HG03025 (cell line): ENCODE results near the gene GPR171.
"Not testable (repeated sequence)": the region's sequence is repeated elsewhere in the genome, so short reads cannot be mapped to it uniquely, and the experiment has no call there.

Source experiments
- ATAC-seq: cut with Tn5 transposase; IDR thresholded peaks from one replicate; pipeline ENCODE4 v1.9.1; 2021; ENCODE audit warnings: mild to moderate bottlenecking, moderate library complexity; ENCODE audit not compliant: unreplicated experiment, low FRiP score

The GPR171 gene

DNA sequence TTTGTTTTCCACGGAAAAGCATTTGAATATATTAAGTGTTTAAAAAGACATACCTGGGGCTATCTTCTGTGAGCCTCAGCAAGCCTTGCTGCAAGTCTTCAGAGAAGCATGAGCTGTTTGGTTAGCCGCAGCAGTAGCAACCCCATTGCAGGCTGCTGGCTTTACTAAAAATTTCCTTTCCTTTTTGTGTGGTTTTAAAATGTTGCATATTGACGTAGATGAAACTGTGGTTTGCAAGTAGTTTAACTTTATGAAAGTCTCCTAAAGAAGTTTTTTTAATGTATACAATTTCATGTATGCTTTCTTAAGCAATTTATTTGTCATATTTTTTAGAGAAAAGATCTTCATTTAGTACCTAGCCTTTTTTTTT is at the start of gene GPR171:
TSS of gene GPR171 (minus strand) at position 166 of the 370 bp plus-strand sequence. CDS start 3,830 bp downstream, outside the sequence.
- no peak for ATAC-seq

DNA sequence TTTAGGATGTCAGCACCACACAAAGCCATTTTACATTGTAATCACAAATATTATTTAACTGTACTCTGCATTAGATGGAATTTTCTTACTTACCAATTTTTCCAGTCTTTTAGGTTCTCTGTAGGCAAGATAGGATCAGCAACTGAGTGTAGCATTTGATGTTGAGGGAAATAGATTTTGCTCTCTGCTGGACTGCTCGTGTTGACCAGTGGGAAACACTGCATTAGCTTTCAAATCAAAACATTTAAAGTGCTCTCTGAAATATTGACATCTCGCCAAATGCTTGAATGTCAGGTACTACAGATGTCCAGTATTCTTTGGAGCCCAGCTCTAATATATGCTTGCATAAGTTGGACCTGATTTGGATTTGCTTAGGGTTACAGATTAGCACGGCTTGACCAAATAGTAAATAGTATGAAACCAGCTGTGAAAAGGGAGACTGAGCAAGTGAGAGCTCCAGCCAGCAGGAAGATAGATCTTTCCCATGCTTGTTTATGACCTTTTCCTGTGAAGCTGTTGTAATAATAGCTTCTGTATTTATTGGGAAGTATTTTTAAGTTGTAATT is 45.8 kb upstream of the GPR171 start:
- no peak for ATAC-seq

DNA sequence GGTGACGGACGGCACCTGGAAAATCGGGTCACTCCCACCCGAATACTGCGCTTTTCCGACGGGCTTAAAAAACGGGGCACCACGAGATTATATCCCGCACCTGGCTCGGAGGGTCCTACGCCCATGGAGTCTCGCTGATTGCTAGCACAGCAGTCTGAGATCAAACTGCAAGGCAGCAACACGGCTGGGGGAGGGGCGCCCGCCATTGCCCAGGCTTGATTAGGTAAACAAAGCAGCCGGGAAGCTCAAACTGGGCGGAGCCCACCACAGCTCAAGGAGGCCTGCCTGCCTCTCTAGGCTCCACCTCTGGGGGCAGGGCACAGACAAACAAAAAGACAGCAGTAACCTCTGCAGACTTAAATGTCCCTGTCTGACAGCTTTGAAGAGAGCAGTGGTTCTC is 39.0 kb upstream of the GPR171 start:
- ATAC-seq = not testable (repeated sequence)

DNA sequence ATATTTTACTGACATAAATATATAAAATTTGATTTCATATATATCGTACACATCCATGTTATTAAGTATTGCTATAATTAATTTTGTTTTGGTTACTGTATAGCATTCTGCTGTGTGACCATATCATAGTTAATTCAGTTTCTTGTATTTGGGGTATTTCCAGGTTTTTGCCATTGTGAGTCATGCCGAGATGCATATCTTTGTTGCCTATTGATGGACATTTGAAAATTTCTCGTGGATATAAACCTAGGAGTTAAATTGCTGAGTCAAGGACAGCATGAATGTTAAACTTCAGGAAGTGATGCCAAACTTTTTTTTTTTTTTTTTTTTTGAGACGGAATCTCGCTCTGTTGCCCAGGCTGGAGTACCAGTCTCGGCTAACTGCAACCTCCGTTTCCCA is 33.7 kb upstream of the GPR171 start:
- no peak for ATAC-seq

DNA sequence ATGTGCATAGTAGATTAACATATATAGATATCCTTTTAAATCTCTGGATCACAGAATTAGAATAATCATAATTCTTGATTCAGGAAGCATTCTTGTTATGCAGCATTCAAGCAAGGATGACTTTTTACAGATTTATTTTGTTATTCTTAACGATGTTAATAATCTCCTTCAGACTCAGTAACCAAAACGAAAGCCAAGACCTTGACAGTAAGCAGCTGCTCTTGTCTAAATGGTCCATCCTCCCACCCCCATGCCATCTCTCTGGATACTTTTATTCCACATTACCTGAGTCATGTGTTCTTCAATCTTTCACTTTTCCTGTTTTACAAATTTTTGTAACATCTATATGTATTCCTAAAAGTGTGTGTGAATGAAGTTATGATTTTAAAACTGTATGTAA is 33.3 kb upstream of the GPR171 start:
- ATAC-seq = no peak

- ATAC-seq = no peak
These were observed 31.8 kb upstream of the GPR171 start for GRCh38 chr3:151234825-151235224.

- no peak for ATAC-seq
These were observed 30.0 kb upstream of the GPR171 start for GRCh38 chr3:151232991-151233390.

DNA sequence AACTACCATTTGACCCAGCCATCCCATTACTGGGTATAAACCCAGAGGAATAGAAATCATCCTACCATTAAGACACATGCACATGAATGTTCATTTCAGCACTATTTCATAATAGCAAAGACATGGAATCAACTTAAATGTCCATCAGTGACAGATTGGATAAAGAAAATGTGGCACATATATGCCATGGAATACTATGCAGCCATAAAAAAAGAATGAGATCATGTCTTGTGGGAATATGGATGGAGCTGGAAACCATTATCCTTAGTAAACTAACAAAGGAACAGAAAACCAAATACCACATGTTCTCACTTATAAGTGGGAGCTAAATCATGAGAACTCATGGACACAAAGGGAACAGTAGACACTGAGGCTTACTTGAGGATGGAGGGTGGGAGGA is 29.4 kb upstream of the GPR171 start:
- ATAC-seq = not testable (repeated sequence)

GRCh38 chr3:151230646-151231045 is 27.6 kb upstream of the GPR171 start:
- no peak for ATAC-seq

- ATAC-seq = no peak
These were observed 25.6 kb upstream of the GPR171 start for GRCh38 chr3:151228666-151229040.

GRCh38 chr3:151227807-151228665 is 25.0 kb upstream of the GPR171 start:
- ATAC-seq = peak; percentile 96

GRCh38 chr3:151227266-151227806 is 24.3 kb upstream of the GPR171 start:
- peak; percentile 32 for ATAC-seq

DNA sequence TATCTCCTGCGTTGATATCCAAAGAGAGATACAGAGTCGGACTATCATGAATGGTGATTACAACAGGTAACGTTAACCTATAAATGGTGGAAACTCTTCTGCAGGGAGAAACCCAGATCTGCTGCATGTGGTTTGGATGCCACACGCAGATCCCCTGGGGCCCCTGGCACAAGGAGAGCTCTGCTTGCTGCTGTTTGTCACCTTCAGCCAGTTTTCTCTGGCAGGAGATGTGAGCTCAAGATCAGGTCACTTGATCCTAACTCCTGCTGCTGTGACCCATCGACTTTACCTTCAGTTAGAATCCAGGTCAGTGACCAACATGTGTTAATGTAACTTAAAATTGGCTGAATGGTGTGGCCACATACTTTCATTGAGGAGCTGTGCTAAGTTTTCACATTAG is 23.8 kb upstream of the GPR171 start:
- ATAC-seq = no peak

- ATAC-seq = no peak
These were observed 23.1 kb upstream of the GPR171 start for GRCh38 chr3:151226088-151226563.

DNA sequence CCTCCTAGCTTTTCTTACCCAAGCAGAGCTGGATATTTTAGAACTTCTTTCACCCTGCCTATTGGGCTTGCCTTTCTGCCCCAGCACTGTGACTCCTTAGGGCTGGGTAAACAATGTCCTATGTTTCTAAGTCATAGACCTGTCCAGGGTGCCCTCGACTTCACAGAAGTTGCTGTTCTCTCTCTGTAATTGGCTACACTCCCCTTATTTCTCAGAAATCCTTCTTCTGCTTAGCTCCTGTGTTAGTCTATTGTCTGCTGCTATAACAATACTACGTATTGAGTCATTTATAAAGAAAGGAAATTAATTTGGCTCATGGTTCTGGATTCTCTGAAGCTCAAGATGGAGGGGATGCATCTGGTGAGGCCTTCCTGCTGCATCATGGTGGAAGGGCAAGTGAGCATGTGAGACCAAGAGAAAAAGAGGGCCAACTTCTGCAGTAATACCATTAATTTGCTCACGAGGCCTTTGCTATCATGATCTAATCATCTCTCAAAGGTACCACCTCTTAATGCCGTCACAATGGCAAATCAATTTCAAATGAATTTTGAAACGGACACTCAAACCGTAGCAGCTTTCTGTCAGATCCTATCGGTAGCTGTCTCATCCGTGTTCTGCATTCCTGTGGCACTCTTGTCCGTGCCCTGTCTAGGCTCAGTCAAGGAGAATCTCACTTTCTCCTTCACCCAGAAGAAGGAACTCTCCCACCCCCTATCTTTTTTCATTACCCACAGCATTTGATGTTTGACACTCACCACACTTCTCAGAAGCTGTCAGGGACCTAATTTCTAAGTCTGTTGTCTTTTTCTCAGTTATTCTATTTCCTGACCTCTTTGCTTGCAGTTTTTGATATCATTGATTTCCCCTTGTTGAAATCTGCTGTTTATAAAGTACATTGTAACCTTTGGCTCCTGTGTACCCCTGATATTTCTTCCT is 22.3 kb upstream of the GPR171 start:
- ATAC-seq = no peak

- no peak for ATAC-seq
These were observed 21.4 kb upstream of the GPR171 start for GRCh38 chr3:151224268-151224866.

DNA sequence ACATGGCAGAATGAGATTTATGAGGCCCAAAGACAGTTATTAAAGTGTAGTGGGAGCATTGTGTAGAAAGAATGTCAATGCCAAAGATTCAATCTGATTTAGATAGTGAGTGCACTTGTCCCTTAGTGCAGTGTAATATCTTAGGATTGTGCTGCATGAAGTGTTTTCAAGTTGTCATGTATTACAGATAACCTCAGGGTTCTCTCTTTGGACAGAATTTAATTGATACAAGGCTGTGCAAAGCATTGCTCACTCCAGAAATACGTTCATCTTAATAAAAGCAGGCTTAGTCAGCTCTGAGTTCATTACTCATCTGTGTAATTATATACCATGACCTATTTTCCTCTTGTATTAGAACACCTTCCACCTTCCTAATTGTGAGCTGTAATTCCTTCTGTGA is 16.0 kb upstream of the GPR171 start:
- ATAC-seq = no peak

DNA sequence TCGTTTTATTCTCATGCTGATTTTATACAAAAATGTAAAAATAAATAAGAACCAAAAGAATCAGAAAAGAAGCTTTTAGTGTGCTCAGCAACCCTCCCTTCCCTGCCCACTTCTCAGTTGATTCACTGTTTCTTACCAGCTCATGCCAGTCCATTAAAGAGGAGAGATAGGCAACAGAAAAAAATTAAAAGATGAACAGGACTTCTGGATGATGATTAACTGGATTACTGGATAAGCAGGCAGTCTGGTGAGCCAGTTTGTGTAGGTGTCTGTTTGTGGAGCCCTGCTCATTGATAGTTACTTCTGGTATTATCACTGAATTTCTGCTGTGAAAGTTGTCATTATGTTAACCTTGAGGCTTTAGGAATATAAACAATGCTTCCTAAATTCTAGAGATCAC is 15.1 kb upstream of the GPR171 start:
- ATAC-seq = no peak

- no peak for ATAC-seq
These were observed 13.9 kb upstream of the GPR171 start for GRCh38 chr3:151216641-151217607.
